ENCODE data around the gene PARVB. TPM values are rescaled to one million over a fixed set of nuclear protein-coding genes. Genes with fewer than 3 reads are reported as not detected.

Gene PARVB
- total and polyA plus RNA-seq, 9 of the 15 experiments (the other 6 are each of a cell fraction or from before 2014, with no cell fraction given) = 1.1 to 59.2 (median 29.2) TPM

DNA sequence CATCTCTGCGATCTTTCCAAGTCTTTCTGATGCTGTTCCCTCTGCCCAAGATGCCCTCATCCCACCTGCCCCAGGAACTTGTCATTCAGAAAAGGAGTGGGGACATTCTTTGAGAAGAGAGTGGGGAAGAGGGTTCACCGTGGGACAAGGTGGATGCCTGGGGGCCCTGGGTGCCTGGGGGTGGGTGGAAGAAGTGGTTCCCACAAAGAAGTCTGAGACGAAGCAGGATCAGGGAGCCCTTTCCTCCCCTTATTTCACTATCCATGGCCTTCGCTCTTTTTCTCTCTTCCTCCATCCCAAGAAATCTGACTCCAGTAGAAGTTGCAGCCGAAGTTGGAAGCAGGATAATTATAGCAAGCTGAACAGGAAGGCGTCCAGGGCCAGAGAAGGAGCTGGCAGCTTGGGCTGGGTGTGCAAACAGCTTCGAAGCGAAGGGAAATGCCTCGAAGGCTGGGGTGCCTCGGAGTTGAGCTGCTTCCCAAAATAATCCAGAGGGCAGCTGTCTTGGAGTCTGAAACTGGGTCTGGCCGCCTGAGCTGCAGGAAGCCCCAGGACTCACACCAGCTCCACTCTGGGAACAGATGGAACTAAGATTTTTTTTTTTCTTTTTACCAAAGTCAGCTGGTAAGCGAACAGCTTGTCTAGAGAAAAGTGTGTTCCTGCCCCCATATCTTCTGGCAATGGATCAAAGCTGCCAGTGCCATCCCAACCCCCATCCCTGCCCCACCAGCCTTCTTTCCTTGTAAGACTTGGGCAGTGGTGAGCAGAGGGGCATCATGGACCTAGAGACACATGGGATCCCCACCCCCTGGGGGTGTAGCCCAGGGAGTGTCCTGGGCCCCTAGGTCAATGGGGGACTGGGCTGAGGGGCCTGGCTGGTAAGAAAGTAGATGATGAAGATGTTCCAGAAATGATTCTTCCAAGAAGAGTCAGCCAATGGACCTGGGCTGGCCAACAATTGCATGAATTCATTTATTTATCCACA, 188.1 kb downstream of the PARVB start:
- TF ChIP-seq DACH1 (IDR thresholded peaks at IDR 0.05; ENCODE audit: partially characterized antibody) (no peak), MTA1 (IDR thresholded peaks at IDR 0.05; ENCODE audit: borderline replicate concordance) (no peak), EHMT2 (IDR thresholded peaks at IDR 0.05) (no peak), SMARCE1 (IDR thresholded peaks at IDR 0.05) (no peak), NFATC3 (IDR thresholded peaks at IDR 0.05) (no peak), RBM22 (IDR thresholded peaks at IDR 0.05; ENCODE audit: low read depth, low read length, poor library complexity, severe bottlenecking) (no peak), TRIM28 (IDR thresholded peaks at IDR 0.05) (no peak), ZNF695 (CRISPR knock-in tag; IDR thresholded peaks at IDR 0.05) (no peak), RBFOX2 (IDR thresholded peaks at IDR 0.05; ENCODE audit: low read depth, low read length) (no peak)
- TF ChIP-seq, protein P1, sequence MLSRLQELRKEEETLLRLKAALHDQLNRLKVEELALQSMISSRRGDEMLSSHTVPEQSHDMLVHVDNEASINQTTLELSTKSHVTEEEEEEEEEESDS (CRISPR knock-in tag; IDR thresholded peaks at IDR 0.05) = no peak
- TF ChIP-seq, protein P2, sequence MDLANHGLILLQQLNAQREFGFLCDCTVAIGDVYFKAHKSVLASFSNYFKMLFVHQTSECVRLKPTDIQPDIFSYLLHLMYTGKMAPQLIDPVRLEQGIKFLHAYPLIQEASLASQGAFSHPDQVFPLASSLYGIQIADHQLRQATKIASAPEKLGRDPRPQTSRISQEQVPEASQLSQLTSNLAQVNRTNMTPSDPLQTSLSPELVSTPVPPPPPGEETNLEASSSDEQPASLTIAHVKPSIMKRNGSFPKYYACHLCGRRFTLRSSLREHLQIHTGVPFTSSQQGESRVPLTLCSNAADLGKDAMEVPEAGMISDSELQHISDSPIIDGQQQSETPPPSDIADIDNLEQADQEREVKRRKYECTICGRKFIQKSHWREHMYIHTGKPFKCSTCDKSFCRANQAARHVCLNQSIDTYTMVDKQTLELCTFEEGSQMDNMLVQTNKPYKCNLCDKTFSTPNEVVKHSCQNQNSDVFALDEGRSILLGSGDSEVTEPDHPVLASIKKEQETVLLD (IDR thresholded peaks at IDR 0.05) = no peak
- no peak for ATAC-seq

More for the DNA sequence above, 188.1 kb downstream of the PARVB start:
- no peaks in the 10 kb centered on the region for H3K4me1 ChIP-seq (replicated peaks in 1 of 2; ENCODE audit: control insufficient read depth in 2 of 2, insufficient read depth in 2 of 2, low read length in 2 of 2)
- 0% methylated on average over 5 of the region's 12 CpGs for WGBS (ENCODE audit: insufficient coverage, low coverage, missing lambda C conversion rate)
- FAIRE-seq = no peak
- no peaks in the 10 kb centered on the region for H3K9me1 ChIP-seq (ENCODE audit: control insufficient read depth, insufficient read depth, low read length)
- H3K27me3 ChIP-seq (ENCODE audit: control insufficient read depth in 2 of 2, insufficient read depth in 2 of 2, low read length in 2 of 2) = no peaks in the 10 kb centered on the region; a peak in 1 of 5 replicates
- no peak overlapping the region for H2AFZ ChIP-seq (ENCODE audit: low read depth, low read length)
- no peak overlapping the region for H3K27ac ChIP-seq (ENCODE audit: extremely low read depth, low read depth, low read length)
- DNase-seq (ENCODE audit: extremely low read depth in 1 of 4, low spot score in 3 of 4) = peak in 1 of 4 experiments; percentile 1
- no peak overlapping the region for H3K4me3 ChIP-seq
- POLR2A ChIA-PET = interaction anchor here (0.6 to 0.7 kb wide), 3 partner anchors 16 to 210 kb away, joined by 3 to 4 read pairs (median 3); no protein-coding TSS in a partner anchor
- in situ Hi-C loops (cut with MboI) (no loop called here), intact Hi-C loops (cut with micrococcal nuclease) (no loop called here)
- no peak overlapping the region for H3K9ac ChIP-seq (ENCODE audit: insufficient read depth in 1 of 2, low read depth in 2 of 2, low read length in 2 of 2)
- no TSS peak for BruUV-seq (replicated peaks)
- H3K9me3 ChIP-seq (replicated peaks; ENCODE audit: control insufficient read depth, insufficient read depth, low read depth, low read length) = no peaks in the 10 kb centered on the region
- CTCF ChIA-PET (ENCODE audit: low intra/inter-chr PET ratio) = no interaction called here
- H4K20me1 ChIP-seq (replicated peaks; ENCODE audit: control insufficient read depth, insufficient read depth, low read length) = no peaks in the 10 kb centered on the region
- no peaks in the 10 kb centered on the region for H3K36me3 ChIP-seq (ENCODE audit: control insufficient read depth, insufficient read depth, low read length)
- H3K79me2 ChIP-seq (ENCODE audit: control insufficient read depth, insufficient read depth, low read length) = no peaks in the 10 kb centered on the region
- no peak overlapping the region for H3K4me2 ChIP-seq (ENCODE audit: insufficient read depth, low read length)
